Activated CD4-positive, alpha-beta T cell treated with anti-CD3 and anti-CD28 coated beads, Interleukin-2, amount 10 ng/mL, durations not matched to agents 24 days and 14 days (primary cell): ENCODE measurements around the gene LRP6. TPM values are rescaled to one million over a fixed set of nuclear protein-coding genes. Genes with fewer than 3 reads are reported as not detected.
"Not testable (repeated sequence)": the region's sequence is repeated elsewhere in the genome, so short reads cannot be mapped to it uniquely, and the experiment has no call there.

Experiments
- DNase-seq: peaks from one replicate; pipeline ENCODE4 v3.0.0; 2022
- H3K27ac Mint-ChIP-seq: one replicate; pipeline ENCODE4 v1.8.0; 2022; ENCODE audit warnings: mild to moderate bottlenecking, mixed read lengths
- H3K27me3 Mint-ChIP-seq: one replicate; pipeline ENCODE4 v1.8.0; 2022; ENCODE audit warnings: mixed read lengths
- H3K36me3 Mint-ChIP-seq: one replicate; pipeline ENCODE4 v1.8.0; 2022; ENCODE audit warnings: low read depth, mild to moderate bottlenecking, mixed read lengths
- H3K4me1 Mint-ChIP-seq: one replicate; pipeline ENCODE4 v1.8.0; 2021; ENCODE audit warnings: mixed read lengths
- H3K4me3 Mint-ChIP-seq: one replicate; pipeline ENCODE4 v1.8.0; 2022; ENCODE audit warnings: mild to moderate bottlenecking, moderate library complexity, mixed read lengths
- H3K9me3 Mint-ChIP-seq: one replicate; pipeline ENCODE4 v1.8.0; 2021; ENCODE audit warnings: mixed read lengths
- intact Hi-C: fragments of 100-400 bp; cut with micrococcal nuclease; formaldehyde crosslinking; loops from one replicate; pipeline ENCODE4 v1.15.1; 2023
- total RNA-seq: library from RNA; stranded (reverse); gene quantifications from 2 replicates; pipeline ENCODE4 v1.2.3, GENCODE V29; 2022

The LRP6 gene
- total RNA-seq, 1 donor from 2014 or later = 8.4 TPM

DNA sequence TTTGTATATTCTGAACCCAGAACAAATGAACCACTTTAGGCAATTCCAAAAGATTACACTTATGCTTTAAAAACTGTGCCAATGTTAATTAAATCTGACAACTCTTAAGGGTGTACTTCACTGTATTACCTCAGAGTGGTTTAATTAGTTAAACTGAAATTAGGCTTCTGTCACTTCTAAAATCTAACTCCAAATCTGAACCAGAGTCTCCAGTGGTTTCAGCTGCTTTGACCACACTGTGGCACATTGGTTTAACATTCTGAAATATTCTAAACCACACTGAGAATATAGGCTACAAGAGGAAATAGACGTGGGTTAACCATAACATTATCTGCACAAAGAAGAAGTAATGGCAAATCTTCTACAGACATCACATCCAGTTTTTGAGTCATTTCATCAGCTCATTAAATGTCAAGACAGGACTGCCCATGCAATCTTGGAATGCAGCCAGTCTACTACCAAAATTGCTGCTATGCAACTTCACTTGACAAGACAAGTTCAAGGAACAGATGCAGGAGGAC, 94.8 kb downstream of the LRP6 start:
- Mint-ChIP-seq H3K27me3 (peaks cover 51% of the 10 kb centered on the region), H3K36me3 (no peaks in the 10 kb centered on the region), H3K9me3 (no peaks in the 10 kb centered on the region), H3K4me3 (no peak overlapping the region), H3K27ac (peak overlapping the region; percentile 64), H3K4me1 (peaks cover 12% of the 10 kb centered on the region)
- intact Hi-C loops = loop anchor here (1.0 to 10.0 kb wide), 3 partner anchors 29 to 617 kb away; no protein-coding TSS in a partner anchor
- peak; percentile 74 for DNase-seq

- intact Hi-C loops = no loop called here
These were observed 99.0 kb downstream of the LRP6 start for GRCh38 chr12:12167847-12168246.

DNA sequence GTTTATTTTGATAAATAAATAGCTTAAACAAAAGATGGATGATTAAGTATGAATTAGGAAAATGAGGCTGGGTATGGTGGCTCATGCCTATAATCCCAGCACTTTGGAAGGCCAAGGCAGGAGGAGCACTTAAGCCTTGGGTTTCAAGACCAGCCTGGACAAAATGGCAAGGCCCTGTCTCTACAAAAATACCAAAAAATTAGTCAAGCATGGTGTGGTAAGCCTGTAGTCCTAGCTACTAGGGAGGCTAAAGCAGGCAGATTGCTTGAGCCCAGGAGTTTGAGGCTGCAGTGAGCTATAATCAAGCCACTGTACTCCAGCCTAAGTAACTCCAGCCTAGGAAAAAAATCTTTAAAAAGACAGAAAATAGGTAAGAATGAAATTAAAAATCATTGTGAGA, 100.1 kb downstream of the LRP6 start:
- H3K4me1 Mint-ChIP-seq = peaks cover 3% of the 10 kb centered on the region
- peaks cover 44% of the 10 kb centered on the region for H3K27me3 Mint-ChIP-seq
- no peak overlapping the region for H3K4me3 Mint-ChIP-seq
- H3K27ac Mint-ChIP-seq = no peak overlapping the region
- peaks cover 2% of the 10 kb centered on the region for H3K36me3 Mint-ChIP-seq
- DNase-seq = no peak
- intact Hi-C loops = no loop called here
- H3K9me3 Mint-ChIP-seq = no peaks in the 10 kb centered on the region

More at GRCh38 chr12:12167847-12168246, 99.0 kb downstream of the LRP6 start:
- Mint-ChIP-seq H3K9me3 (no peaks in the 10 kb centered on the region), H3K27me3 (peaks cover 46% of the 10 kb centered on the region), H3K36me3 (peaks cover 2% of the 10 kb centered on the region), H3K27ac (no peak overlapping the region), H3K4me3 (no peak overlapping the region), H3K4me1 (peaks cover 12% of the 10 kb centered on the region)
- no peak for DNase-seq

GRCh38 chr12:12159988-12160387, 106.9 kb downstream of the LRP6 start:
- no peak for DNase-seq
- peaks cover 2% of the 10 kb centered on the region for H3K36me3 Mint-ChIP-seq
- no peak overlapping the region for H3K4me3 Mint-ChIP-seq
- H3K27me3 Mint-ChIP-seq = peaks cover 21% of the 10 kb centered on the region
- no peaks in the 10 kb centered on the region for H3K9me3 Mint-ChIP-seq
- H3K27ac Mint-ChIP-seq = no peak overlapping the region
- no peaks in the 10 kb centered on the region for H3K4me1 Mint-ChIP-seq
- intact Hi-C loops = no loop called here

DNA sequence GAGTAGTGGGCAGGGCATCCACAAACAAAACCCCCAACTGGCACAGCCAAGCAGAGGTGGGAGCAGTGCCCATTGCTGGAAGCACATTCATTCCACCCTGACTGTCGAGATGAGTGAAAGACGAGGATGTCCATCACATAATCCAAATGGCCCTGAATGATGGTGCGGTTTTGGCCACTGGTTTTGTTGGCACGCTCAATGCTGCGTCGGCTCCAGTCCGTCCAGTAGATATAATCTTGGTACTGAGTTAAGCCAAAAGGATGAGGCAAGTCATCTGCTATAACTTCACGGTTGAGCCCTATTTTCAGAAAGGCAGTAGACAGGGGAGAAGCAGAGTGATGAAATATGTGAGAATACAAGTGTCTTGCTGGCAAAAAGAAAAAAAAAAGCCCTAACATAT, 108.0 kb downstream of the LRP6 start:
- peaks cover 16% of the 10 kb centered on the region for H3K27me3 Mint-ChIP-seq
- intact Hi-C loops = no loop called here
- H3K27ac Mint-ChIP-seq = no peak overlapping the region
- H3K9me3 Mint-ChIP-seq = no peaks in the 10 kb centered on the region
- no peak overlapping the region for H3K4me3 Mint-ChIP-seq
- H3K4me1 Mint-ChIP-seq = no peaks in the 10 kb centered on the region
- DNase-seq = no peak
- H3K36me3 Mint-ChIP-seq = peaks cover 2% of the 10 kb centered on the region

- Mint-ChIP-seq H3K27ac (no peak overlapping the region), H3K4me1 (no peaks in the 10 kb centered on the region), H3K4me3 (no peak overlapping the region), H3K9me3 (no peaks in the 10 kb centered on the region), H3K27me3 (peaks cover 12% of the 10 kb centered on the region), H3K36me3 (no peaks in the 10 kb centered on the region)
- intact Hi-C loops = no loop called here
- no peak for DNase-seq
These were observed 109.4 kb downstream of the LRP6 start for GRCh38 chr12:12157424-12157823.

DNA sequence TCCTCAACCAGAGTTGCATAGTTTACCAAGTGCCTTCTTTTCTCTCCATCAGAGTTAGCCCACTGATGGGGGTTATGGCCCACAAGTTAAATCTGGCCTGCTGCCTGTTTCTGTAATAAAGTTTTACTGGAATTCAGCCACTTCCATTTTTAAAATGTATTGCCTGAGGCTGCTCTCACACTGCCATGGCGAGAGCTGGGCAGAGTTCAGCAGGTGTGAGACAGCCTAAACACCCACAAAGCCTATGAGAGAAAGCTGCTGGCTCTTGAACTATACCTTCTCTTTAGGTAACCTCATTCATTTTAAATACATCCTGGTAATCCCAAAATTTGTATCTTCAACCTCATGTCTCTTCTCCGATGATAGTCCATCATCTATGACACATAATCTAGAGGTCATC, 110.0 kb downstream of the LRP6 start:
- peaks cover 8% of the 10 kb centered on the region for H3K27me3 Mint-ChIP-seq
- H3K27ac Mint-ChIP-seq = no peak overlapping the region
- H3K9me3 Mint-ChIP-seq = no peaks in the 10 kb centered on the region
- DNase-seq = no peak
- H3K4me1 Mint-ChIP-seq = no peaks in the 10 kb centered on the region
- no peaks in the 10 kb centered on the region for H3K36me3 Mint-ChIP-seq
- intact Hi-C loops = no loop called here
- no peak overlapping the region for H3K4me3 Mint-ChIP-seq

- Mint-ChIP-seq H3K27ac (no peak overlapping the region), H3K9me3 (no peaks in the 10 kb centered on the region), H3K36me3 (no peaks in the 10 kb centered on the region), H3K4me3 (no peak overlapping the region), H3K4me1 (no peaks in the 10 kb centered on the region), H3K27me3 (peaks cover 8% of the 10 kb centered on the region)
- DNase-seq = no peak
- intact Hi-C loops = no loop called here
These were observed 110.7 kb downstream of the LRP6 start for GRCh38 chr12:12156116-12156515.

GRCh38 chr12:12153596-12153995, 113.2 kb downstream of the LRP6 start:
- Mint-ChIP-seq H3K27me3 (peaks cover 5% of the 10 kb centered on the region), H3K36me3 (no peaks in the 10 kb centered on the region), H3K4me3 (no peak overlapping the region), H3K4me1 (no peaks in the 10 kb centered on the region), H3K9me3 (no peaks in the 10 kb centered on the region), H3K27ac (no peak overlapping the region)
- intact Hi-C loops = no loop called here
- DNase-seq = no peak

GRCh38 chr12:12147111-12147510, 119.7 kb downstream of the LRP6 start:
- no peaks in the 10 kb centered on the region for H3K4me1 Mint-ChIP-seq
- no peak overlapping the region for H3K4me3 Mint-ChIP-seq
- H3K27ac Mint-ChIP-seq = no peak overlapping the region
- no peaks in the 10 kb centered on the region for H3K9me3 Mint-ChIP-seq
- H3K36me3 Mint-ChIP-seq = no peaks in the 10 kb centered on the region
- intact Hi-C loops = no loop called here
- H3K27me3 Mint-ChIP-seq = peaks cover 4% of the 10 kb centered on the region
- no peak for DNase-seq

DNA sequence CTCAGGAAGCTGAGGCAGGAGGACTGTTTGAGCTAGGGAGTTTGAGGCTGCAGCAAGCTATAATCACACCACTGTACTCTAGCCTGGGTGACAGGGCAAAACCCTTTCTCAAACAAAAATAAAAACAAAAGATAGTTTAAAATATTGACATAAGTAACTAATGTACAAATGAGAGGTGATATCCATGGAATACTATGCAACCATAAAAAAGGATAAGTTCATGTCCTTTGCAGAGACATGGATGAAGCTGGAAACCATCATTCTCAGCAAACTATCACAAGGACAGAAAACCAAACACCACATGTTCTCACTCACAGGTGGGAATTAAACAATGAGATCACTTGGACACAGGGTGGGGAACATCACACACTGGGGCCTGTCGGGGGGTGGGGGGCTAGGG, 122.3 kb downstream of the LRP6 start:
- H3K36me3 Mint-ChIP-seq, DNase-seq, H3K4me3 Mint-ChIP-seq, intact Hi-C loops, H3K27ac Mint-ChIP-seq, H3K9me3 Mint-ChIP-seq, H3K27me3 Mint-ChIP-seq, H3K4me1 Mint-ChIP-seq: not testable (repeated sequence)

DNA sequence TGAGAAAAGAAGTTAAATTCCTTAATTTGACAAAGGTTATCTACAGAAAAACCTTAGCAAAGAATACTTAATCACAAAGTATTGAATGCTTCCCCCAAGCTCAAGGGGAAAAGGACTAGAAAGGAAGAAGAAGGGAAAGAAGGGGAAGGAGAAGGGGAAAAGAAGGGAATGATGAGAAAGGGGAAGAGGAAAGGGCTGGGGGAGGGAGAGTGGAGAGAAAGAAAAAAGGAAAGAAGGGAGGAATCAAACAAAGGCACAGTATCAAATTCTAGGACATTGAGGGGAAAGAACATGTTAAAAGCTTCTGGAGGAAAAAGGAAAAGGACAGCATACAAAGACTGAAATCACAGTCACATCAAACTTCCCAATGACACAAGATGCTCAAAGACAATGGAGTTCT, 125.8 kb downstream of the LRP6 start:
- H3K27ac Mint-ChIP-seq = no peak overlapping the region
- intact Hi-C loops = no loop called here
- H3K4me1 Mint-ChIP-seq = no peaks in the 10 kb centered on the region
- H3K27me3 Mint-ChIP-seq = peaks cover 6% of the 10 kb centered on the region
- DNase-seq = no peak
- H3K9me3 Mint-ChIP-seq = no peaks in the 10 kb centered on the region
- H3K36me3 Mint-ChIP-seq = no peaks in the 10 kb centered on the region
- no peak overlapping the region for H3K4me3 Mint-ChIP-seq

- Mint-ChIP-seq H3K9me3 (no peaks in the 10 kb centered on the region), H3K4me3 (no peak overlapping the region), H3K4me1 (no peaks in the 10 kb centered on the region), H3K27me3 (peaks cover 5% of the 10 kb centered on the region), H3K27ac (no peak overlapping the region), H3K36me3 (no peaks in the 10 kb centered on the region)
- intact Hi-C loops = no loop called here
- no peak for DNase-seq
These were observed 128.4 kb downstream of the LRP6 start for GRCh38 chr12:12138203-12139154.

GRCh38 chr12:12133785-12134184, 133.1 kb downstream of the LRP6 start:
- H3K4me3 Mint-ChIP-seq = no peak overlapping the region
- no peaks in the 10 kb centered on the region for H3K9me3 Mint-ChIP-seq
- no peak for DNase-seq
- H3K36me3 Mint-ChIP-seq = no peaks in the 10 kb centered on the region
- no peaks in the 10 kb centered on the region for H3K4me1 Mint-ChIP-seq
- intact Hi-C loops = no loop called here
- H3K27me3 Mint-ChIP-seq = no peaks in the 10 kb centered on the region
- H3K27ac Mint-ChIP-seq = no peak overlapping the region
